Middle frontal gyrus (tissue), 1 donor: ENCODE measurements around the gene ATP6V0E1.
A peak's percentile ranks its signal among the peaks of the same experiment; 100 is the strongest.
"Not testable (repeated sequence)": the region's sequence is repeated elsewhere in the genome, so short reads cannot be mapped to it uniquely, and the experiment has no call there.

ENCODE experiments used
- DNase-seq: peaks from one replicate; pipeline ENCODE4 v3.0.0-alpha.2; 2015; ENCODE audit warnings: low spot score; ENCODE audit errors: extremely low spot score

The ATP6V0E1 gene

DNA sequence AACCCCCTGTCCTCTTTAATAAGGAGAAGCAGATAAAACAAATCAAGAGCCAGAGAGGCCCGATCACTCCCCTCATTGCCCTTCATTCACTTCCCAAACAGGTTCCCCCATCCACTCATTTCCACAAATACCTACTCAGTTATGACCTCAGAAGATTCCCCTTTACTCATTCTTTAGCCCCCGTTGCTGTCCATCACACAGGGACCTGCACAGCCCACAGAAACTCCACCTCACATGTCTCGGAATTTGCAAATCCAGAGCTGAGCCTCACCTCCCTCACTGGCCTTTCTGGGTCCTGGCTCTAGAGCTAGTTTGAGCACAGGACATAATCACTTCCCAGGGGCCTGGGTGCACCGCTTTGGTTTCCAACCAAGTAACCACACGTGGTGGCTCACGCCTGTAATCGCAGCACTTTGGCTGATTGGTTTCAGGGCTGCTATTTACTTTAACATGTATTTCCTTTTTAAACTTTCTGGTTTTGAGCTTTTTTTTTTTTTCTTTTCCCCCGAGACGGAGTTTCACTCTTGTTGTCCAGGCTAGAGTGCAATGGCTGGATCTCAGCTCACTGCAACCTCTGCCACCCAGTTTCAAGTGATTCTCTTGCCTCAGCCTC, 17.8 kb downstream of the ATP6V0E1 start:
- DNase-seq: no peak

DNA sequence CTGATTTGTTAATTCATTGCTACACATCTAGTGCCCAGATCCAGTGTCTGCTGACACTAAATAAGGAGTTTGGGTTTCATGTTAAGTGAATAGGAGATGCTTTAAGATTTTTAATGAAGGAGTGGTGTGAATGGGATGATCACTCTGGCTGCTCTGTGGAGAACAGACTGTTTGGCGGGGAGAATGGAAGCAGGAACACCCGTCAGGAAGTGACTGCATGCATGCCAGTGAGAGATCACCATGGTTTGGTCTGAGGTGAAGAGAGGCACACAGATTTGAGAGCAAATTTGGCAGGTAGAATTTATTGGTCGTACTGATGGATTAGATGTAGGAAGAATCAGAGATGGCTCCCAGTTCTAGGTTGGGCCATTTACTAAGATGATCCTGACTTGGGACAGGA, 19.8 kb downstream of the ATP6V0E1 start:
- no peak for DNase-seq

DNA sequence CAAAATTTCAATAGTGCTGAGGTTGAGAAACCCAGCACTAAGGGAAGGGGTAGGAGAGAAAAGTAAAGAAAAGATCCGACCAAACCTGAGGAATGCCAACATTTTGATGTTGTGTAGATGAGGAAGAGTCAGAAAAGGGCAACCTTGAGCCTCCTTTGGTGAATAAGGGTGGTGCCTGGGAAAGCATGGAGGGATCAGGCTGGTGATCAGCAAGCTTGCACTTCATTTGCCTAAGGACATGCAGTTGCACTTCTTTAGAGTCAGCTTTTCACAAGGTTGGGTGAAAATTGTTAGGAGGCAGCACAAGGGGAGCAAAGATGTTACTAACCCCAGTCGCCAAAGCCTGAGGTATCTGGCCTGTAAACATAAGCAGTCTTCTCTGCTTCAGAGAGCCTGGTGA, 20.4 kb downstream of the ATP6V0E1 start:
- no peak for DNase-seq

DNA sequence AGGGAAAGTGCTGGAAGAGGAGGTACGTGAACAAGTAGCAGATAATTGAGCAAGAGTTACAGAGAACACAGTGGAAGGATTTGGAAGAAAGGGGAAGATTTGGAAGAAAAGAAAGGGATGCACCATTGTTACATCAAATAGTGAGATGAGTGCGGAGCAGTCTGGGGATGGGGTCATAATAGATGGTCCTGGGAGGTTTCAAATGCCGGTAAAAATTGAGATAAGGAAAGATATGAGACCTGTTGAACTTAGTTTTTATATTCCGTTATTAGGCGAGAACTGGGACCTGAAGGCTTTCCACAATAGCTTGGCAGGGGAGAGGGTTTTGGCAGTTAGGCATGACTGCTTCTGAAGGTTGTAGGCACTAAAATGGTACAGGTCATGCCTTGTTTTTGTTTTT, 20.9 kb downstream of the ATP6V0E1 start:
- DNase-seq: no peak

DNA sequence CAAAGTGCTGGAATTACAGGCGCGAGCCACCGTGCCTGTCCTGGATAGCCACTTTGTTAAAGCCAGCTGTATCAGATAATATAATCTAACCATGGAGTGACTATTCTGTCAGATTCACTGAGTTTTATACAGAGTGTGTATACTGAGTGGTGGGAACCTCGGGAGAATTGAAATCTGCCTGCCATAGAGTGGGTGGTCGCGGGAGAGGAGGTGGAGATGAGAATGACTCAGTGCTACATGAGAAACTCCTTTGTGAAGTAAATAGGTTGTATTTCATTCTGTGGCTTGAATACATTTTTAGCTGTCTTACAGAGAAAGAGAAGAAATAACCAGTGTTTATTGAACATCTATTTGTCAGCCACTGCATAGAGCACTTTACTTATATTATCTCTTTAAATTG, 26.4 kb downstream of the ATP6V0E1 start:
- DNase-seq: no peak

DNA sequence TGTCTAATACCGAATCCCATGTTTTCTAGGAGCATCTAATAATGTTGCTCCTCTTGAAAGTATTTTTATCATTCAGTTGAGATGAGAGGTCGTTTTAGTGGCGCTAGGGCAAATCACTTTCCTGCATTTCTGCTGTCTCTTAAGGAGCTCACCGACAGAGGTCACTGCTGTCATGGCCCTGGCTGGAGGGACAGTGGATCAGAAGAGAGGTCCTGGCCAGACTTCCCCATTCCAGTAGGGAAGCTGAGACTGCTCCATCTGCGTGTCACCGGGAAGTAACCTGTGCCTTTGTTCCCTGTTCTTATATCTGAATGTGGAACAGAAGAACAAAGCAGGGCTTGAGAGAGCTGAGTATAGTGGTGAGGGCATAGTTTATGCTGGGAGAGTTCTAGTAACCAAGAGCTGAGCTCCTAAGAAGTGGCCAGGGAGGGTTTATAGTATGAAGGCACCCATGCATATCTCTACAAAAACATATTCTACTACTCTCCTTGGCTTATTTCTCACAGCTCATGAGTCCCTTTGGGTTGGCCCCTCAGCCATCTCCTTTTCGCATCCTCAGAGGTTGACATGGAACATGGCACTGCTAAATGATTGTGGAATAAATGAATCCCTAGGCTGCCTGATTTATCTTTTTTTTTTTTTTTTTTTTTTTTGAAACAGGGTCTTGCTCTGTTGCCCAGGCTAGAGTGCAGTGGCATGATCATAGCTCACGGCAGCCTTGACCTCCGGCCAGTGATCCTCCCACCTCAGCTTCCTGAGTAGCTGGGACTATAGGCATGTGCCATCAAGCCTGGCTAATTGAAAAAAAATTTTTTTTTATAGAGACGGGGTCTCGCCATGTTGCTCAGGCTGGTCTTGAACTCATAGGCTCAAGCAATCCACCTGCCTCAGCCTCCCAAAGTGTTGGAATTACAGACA, 27.2 kb downstream of the ATP6V0E1 start:
- no peak for DNase-seq

DNA sequence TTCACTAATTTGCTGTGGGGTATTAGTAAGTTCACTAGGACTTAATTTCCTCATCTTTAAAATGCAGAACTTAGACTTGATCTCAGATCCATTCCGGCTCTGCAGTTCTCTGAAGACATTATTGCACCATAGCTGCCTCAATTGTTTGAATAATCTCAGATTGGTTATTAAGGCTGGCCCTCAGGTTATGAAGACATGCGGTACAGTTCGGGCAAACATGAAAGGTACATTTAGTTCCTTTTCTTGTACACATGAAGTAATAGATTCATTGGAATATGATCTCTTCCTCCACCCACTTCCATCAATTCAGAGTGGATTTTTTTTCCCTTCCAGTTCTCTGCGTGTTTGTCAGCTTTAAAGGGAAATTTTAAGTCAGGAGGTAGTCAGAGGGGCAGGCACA, 28.0 kb downstream of the ATP6V0E1 start:
- DNase-seq: no peak

DNA sequence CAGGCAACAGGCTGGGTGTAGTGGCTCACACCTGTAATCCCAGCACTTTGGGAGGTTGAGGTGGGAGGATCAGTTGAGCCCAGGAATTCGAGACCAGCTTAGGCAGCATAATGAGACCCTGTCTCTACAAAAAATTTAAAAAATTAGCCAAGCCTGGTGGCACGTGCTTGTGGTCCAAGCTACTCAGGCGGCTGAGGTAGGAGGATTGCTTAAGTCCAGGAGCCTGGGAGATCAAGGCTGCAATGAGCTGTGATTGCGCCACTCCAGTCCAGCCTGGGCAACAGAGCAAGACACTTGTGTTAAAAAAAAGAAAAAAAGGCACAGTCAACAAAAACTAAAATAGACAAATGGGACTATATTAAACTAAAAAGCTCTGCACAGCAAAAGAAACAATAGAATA, 29.3 kb downstream of the ATP6V0E1 start:
- no peak for DNase-seq

DNA sequence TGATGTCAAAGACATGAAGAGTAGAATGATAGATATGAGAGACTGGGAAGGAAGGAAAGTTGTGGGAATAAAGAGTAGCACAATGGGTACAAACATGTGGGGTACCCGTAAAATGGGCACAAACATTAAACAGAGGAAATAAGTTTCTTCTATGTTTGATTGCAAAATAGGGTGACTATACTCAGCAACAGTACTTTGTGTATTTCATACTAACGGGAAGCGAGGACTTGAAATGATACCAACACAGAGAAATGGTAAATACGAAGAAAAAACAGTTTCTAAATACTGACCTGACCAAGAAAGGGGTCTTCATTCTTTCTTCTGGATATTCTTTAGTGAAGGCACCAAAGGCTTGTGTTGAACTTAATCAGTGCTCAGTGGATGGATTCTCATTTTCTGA, 31.1 kb downstream of the ATP6V0E1 start:
- DNase-seq: no peak

DNA sequence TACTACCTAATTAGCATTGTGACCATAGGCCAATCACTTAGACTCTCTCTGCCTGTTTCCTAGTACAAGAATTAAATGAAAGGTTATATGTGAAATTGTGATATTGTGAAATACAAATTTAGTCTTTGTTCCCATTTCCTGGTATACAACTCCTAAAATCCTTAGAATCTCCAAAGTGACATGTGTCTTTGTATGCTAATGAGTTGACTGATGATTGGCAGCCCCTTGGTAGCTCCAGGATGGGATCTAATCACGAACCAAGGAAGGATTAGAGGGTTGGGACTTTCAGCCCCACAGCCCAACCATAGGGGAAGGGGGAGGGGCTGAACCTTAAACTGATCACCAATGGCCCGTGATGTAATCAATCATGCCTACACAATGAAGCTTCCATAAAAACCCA, 31.6 kb downstream of the ATP6V0E1 start:
- DNase-seq: no peak

DNA sequence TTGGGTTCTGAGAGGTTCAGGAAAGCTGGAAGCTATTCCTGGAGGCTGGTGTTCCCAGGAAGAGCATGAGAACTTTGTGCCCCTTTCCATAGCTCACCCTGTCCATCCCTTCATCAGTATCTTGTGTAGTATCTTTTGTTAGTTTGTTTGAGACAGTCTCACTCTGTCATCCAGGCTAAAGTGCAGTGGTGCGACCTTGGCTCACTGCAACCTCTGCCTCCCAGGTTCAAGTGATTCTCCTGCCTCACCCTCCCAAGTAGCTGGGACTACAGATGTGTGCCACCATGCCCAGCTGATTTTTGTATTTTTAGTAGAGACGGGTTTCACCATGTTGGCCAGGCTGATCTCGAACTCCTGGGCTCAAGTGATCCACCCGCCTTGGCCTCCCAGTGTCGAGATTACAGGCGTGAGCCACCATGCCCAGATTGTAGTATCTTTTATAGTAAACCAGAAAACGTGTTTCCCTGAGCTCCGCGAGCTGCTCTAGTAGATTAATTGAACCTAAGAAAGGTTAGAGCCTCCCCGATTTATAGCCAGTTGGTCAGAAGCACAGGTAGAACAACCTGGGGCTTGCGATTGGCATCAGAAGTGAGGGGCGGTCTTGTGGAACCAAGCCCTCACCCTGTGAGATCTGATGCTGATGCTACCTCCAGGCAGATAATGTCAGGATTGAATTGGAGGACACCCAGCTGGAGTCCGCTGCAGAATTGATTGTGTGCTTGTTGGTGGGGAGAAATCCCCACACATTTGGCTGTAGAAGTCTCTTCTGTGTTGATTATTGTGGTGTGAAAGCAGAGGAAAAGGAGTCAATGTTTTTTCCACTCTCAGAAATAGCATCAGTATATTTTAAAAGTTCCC, 32.3 kb downstream of the ATP6V0E1 start:
- DNase-seq: no peak

DNA sequence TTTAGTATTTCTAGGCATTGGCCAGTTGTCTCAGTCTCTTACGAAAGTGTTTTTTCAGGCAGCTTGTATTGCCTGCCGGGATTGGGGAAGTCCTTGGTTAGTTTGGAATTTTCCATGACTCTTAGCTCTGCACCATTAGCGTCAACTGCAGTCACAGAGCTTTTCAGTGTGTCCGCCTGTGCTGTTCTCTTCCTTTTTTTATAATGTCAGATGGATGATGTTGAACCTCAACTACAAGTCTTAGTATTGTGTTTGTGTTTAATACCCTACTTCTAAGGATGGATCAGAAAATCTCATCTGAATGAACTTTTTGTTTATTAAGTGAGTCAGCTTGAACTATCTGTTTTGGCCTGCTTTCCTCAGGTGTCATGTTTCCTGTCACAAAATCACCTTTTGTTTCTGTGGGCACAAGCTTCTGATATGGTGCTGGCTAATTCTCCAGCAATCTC, 33.1 kb downstream of the ATP6V0E1 start:
- DNase-seq: peak; percentile 20

DNA sequence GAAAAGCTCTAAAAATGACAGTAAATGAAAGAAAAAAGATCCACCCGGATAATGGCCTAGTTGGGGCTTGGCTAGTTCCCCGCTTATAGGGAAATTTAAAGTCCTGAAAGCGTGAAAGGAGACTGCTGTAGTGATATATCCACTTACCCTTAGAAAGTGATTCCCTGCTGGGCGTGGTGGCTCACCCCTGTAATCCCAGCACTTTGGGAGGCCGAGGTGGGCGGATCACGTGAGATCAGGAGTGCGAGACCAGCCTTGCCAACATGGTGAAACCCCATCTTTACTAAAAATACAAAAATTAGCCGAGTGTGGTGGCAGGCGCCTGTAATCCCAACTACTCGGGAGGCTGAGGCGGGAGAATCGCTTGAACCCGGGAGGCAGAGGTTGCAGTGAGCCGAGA, 33.5 kb downstream of the ATP6V0E1 start:
- DNase-seq: not testable (repeated sequence)

DNA sequence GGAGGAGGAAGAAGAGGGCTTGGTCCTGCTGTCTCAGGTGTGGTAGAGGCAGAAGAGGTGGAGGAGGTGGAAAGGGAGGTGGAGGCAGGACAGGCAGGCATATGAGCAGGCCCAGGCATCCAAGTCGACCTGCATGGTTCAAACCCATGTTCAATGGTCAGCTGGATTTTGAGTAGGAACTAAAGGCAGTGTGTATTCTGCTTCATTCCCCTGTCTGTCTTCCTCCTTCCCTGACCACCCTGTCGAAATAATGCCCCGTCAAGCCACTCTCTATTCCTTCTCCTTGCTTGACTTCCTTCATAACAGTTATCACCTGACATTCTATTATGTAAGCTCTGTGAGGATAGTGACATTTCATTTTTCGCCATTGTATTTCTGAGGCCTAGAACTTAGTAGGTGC, 34.8 kb downstream of the ATP6V0E1 start:
- DNase-seq: no peak

DNA sequence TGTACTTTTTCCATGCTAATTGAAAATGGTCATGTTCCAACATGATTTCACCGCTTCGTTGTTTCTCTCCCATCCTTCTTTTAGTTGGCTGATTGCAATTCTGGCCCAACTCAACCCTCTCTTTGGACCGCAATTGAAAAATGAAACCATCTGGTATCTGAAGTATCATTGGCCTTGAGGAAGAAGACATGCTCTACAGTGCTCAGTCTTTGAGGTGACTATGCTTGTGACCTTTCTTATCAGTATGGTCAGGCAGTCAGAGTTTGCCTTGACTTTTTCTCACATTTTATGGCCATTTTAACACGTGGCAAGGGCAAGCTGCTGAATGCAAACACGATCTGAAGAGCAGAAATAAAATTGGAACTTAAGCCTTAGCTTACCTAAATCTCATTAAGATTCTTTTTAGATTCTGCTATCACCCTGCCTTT, 36.6 kb downstream of the ATP6V0E1 start:
- DNase-seq: no peak

DNA sequence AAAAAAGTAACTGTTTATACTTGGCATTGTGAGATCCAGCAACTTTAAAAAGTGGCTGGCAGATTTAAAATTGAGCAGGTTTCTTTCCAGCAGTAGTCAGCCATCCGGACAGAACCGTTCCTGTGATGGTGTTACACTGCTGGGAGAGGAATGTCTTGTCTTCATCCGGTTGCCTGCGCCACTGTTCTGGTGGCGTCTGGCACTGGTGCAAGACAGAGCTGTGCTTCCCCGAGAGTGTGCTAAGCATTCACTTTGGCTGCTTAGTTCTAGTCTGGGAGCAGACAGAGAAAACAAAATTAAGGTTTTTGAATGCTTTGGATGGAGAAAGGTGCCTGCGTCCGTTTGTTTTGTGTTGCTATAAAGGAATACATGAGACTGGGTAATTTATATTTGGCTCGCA, 37.1 kb downstream of the ATP6V0E1 start:
- peak; percentile 48 for DNase-seq

DNA sequence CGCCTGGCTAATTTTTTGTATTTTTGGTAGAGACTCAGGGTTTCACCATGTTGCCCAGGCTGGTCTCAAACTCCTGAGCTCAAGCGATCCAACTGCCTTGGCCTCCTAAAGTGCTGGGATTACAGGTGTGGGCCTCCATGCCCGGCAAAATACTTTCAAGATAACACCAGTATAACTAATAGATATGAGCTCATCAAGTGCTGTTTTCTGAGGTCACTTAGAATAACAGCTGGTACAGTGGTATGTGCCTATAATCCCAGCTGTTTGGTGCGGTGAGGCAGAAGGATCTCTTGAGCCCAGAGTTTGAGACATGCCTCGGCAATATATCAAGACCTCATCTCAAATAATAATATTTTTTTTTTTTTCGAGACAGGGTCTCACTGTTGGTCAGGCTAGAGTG, 42.1 kb downstream of the ATP6V0E1 start:
- DNase-seq: no peak

DNA sequence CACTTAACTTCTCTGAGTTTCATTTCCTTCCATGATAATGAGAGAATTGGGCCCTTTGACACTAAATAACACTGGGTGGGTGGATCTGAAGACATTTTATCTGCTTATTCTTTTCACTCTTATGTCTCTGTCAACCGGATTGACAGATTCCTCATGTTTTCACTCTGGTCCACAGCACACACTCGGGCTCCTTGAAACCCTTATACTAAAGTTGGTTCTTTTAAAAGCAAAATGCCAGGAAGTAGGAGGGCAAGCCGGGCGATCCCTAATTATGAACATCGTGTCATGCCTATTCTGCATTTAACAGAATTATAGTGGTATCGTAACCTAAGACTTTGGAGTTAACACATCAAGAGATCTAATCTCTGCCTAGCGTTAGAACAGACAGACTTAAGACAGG, 44.3 kb downstream of the ATP6V0E1 start:
- no peak for DNase-seq

DNA sequence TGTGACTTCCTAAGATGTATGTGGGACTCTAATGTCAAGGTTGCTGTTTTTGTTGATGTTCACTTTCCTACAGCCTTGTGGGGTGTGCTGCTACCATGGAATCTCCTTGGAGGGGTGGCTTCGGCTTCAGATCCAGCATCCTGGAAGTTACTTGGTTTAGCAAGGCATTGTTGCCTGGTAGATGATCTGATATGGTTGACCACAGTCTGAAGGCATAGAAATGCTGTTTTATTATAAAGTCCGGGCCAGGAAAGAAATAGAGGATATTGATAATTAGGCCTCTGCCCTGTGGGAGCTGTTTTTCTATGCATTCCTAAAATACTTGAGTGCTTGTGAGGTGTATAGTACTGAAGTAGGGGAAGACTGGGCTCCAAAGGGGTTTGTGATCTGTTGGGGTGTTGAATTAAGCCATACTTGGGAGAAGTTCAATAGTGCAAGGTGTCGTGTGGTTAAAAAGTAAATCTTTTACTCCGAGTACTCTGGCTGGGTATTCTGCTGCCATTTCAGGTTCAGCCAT, 45.3 kb downstream of the ATP6V0E1 start:
- DNase-seq: no peak

DNA sequence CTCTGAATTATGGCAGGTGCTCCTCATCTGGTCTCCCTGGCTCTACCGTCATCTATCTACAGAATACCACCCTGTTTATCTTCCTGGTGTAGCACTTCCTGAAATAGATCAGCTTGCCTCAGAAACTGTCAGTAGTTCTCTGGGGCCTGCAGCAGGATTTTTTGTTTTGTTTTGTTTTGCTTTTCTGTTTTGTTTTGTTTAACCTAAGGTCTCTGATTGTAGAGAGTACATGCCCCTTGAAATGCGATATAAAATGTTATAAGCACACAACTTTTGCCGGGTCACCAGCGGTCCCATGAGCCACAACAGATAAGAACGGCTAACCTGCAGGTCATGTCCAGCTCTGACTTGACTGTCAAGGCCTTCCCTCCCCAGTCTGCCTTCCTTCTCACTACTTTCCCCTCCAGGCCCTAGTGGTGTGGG, 45.9 kb downstream of the ATP6V0E1 start:
- DNase-seq: no peak

DNA sequence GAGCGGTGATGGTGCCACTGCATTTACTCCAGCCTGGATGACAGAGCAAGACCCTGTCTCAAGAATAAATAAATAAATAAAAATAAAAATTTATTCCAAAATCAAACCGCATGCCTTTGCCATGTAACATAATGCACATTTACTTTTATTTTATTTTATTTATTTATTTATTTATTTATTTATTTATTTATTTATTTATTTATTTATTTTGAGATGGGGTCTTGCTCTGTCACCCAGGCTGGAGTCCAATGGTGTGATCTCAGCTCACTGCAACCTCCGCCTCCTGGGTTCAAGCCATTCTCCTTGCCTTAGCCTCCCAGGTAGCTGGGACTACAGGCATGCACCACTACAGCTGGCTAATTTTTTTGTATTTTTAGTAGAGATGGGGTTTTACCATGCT, 48.5 kb downstream of the ATP6V0E1 start:
- not testable (repeated sequence) for DNase-seq

DNA sequence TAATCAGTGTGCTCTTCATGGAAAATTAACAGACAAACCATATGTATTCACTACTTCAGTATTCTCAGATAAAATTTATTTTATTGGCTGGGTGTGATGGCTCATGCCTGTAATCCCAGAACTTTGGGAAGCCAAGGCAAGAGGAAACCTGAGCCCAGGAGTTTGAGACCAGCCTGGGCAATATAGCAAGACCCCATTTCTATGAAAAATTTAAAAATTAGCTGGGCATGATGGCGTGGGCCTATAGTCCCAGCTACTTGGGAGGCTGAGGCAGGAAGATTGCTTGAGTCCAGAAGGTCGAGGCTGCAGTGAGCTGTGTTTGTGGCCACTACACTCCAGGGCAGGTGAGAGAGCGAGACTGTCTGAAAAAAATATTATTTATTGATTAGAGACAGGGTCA, 49.2 kb downstream of the ATP6V0E1 start:
- DNase-seq: no peak
